AG04449 (cell line): ENCODE data around the gene AIFM3.
"Not testable (repeated sequence)": the region's sequence is repeated elsewhere in the genome, so short reads cannot be mapped to it uniquely, and the experiment has no call there.

Experiments used
- CTCF ChIA-PET: fragments of 350-600 bp; formaldehyde crosslinking; extraction: SDS; loops from one replicate; lab custom pipeline; 2021; ENCODE audit warnings: antibody characterized with exemption; lab: Yijun Ruan, JAX
- POLR2A ChIA-PET: fragments of 400-600, 350-600 bp; formaldehyde crosslinking; extraction: SDS; loops from one replicate; lab custom pipeline; 2020; ENCODE audit warnings: antibody characterized with exemption, inconsistent platforms; lab: Yijun Ruan, JAX
- DNase-seq: peaks from one replicate; pipeline ENCODE4 v3.0.0-alpha.2; 2010; ENCODE audit warnings: low read depth, low spot score
- H3K4me3 ChIP-seq: 2 replicates; pipeline ENCODE4 v1.5.1; 2011; ENCODE audit warnings: low read depth, mild to moderate bottlenecking, control low read depth, low read length
- TF ChIP-seq, protein P1 (sequence below): IDR thresholded peaks from one replicate; pipeline ENCODE4 v1.5.1; 2011; ENCODE audit warnings: mild to moderate bottlenecking, moderate library complexity, low read length, control low read depth, inconsistent platforms; ENCODE audit not compliant: insufficient read depth; ENCODE audit errors: missing control alignments

The AIFM3 gene

DNA sequence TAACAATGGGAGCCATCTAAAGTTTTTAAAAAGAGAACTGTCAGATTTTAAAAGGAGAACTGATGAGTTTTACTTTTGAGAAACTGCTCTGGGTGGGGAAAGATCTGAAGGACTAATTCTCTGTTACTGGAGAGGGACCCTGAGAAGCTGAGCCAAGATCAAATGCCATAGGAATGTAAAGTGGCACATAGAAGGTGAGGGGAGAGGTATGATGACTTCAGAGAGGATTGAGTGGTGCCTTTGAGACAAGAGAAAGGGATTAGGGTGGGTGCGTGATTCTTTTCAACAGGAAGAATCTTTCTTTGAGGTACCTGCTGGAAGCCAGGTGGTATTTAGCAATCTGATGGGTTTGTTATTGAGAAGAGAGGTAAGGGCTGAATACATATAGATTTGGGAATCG lies 40.8 kb upstream of the AIFM3 start:
- CTCF ChIA-PET = interaction anchor here (0.9 to 1.8 kb wide), 4 partner anchors 9 to 176 kb away, joined by 3 to 13 read pairs (median 4); partner anchors contain the start of gene CRKL
- DNase-seq = no peak
- H3K4me3 ChIP-seq = no peak overlapping the region
- TF ChIP-seq, protein P1, sequence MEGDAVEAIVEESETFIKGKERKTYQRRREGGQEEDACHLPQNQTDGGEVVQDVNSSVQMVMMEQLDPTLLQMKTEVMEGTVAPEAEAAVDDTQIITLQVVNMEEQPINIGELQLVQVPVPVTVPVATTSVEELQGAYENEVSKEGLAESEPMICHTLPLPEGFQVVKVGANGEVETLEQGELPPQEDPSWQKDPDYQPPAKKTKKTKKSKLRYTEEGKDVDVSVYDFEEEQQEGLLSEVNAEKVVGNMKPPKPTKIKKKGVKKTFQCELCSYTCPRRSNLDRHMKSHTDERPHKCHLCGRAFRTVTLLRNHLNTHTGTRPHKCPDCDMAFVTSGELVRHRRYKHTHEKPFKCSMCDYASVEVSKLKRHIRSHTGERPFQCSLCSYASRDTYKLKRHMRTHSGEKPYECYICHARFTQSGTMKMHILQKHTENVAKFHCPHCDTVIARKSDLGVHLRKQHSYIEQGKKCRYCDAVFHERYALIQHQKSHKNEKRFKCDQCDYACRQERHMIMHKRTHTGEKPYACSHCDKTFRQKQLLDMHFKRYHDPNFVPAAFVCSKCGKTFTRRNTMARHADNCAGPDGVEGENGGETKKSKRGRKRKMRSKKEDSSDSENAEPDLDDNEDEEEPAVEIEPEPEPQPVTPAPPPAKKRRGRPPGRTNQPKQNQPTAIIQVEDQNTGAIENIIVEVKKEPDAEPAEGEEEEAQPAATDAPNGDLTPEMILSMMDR = no peak
- POLR2A ChIA-PET = no interaction called here

DNA sequence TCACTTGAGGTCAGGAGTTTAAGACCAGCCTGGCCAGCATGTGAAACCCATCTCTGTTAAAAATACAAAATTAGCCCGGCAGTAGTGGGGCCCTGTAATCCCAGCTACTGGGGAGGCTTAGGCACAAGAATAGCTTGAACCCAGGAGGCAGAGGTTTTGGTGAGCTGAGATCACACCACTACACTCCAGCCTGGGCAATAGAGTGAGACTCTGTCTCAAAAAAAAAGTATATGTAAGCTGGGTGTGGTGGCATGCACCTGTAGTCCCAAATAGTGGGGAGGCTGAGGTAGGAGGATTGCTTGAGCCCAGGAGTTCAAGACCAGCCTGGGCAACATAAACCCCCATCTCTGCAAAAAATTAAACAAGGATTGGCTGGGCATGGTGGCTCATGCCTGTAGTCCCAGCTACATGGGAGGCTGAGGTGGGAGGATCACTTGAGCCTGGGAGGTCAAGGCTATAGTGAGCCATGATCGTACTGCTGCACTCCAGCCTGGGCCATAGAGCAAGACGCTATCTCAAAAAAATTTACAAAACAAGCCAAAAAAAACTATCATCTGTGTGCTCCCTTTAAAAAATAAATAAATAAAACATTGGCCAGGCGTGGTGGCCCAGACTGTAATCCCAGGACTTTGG lies 39.0 kb upstream of the AIFM3 start:
- POLR2A ChIA-PET = interaction anchor here (0.6 kb wide), 1 partner anchor 318 kb away, joined by 4 read pairs; no protein-coding TSS in a partner anchor

DNA sequence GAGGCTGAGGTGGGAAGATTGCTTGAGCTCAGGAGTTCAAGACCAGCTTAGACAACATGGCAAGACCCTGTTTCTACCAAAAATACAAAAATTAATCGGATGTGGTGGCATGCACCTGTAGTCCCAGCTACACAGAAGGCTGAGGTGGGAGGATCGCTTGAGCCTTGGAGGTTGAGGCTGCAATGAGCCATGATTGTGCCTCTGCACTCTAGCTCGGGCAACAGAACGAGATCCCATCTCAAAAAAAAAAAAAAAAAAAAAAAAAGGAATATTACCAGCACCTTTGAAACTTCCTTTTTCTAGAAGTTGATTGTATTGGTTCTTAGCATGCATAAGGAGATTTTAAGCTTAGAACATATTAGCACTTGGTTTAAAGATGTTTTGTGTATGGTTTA lies 38.5 kb upstream of the AIFM3 start:
- ChIA-PET POLR2A (interaction anchor here (0.6 kb wide), 1 partner anchor 318 kb away, joined by 4 read pairs; no protein-coding TSS in a partner anchor), CTCF (interaction anchor here (1.0 to 1.5 kb wide), 4 partner anchors 8 to 44 kb away, joined by 3 to 9 read pairs (median 4); partner anchors contain the start of gene CRKL)
- TF ChIP-seq, protein P1 = no peak
- DNase-seq = no peak
- H3K4me3 ChIP-seq = no peak overlapping the region

More for the DNA sequence above, 39.0 kb upstream of the AIFM3 start:
- no peak for DNase-seq
- no peak overlapping the region for H3K4me3 ChIP-seq
- CTCF ChIA-PET = interaction anchor here (1.0 to 1.5 kb wide), 4 partner anchors 8 to 45 kb away, joined by 3 to 9 read pairs (median 4); partner anchors contain the start of gene CRKL
- TF ChIP-seq, protein P1 = no peak

DNA sequence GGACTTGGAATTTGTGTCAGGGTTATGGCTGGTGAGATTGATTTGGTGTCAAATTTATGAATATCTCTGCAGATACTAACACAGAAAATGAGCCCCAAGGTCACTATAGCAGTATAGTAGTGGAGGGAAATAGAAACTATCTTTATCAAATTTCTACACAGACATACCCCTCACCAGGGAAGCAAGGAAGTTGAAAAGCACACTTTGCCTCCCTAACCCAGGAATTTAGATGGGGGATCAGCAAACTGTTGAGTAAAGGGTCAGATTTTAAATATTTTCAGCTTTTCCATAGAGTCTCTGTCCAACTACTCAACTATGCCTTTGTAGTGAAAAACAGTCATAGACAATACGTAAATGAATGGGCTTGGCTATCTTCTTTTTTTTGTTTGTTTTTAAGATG lies 37.1 kb upstream of the AIFM3 start:
- CTCF ChIA-PET = interaction anchor here (1.5 to 1.9 kb wide), 2 partner anchors 8 to 10 kb away, joined by 4 to 8 read pairs; no protein-coding TSS in a partner anchor

DNA sequence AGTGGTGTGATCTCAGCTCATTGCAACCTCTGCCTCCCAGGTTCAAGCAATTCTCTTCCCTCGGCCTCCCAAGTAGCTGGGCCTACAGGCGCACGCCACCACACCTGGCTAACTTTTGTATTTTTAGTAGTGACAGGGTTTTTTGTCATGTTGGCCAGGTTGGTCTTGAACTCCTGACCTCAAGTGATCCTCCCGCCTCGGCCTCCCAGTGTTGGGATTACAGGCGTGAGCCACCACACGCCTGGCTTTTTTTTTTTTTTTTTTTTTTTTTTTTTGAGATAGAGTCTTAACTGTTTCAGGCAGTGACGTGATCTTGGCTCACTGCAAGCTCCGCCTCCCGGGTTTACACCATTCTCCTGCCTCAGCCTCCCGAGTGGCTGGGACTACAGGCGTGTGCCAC lies 36.6 kb upstream of the AIFM3 start:
- CTCF ChIA-PET = interaction anchor here (1.5 to 1.9 kb wide), 3 partner anchors 9 to 45 kb away, joined by 4 to 8 read pairs (median 6); no protein-coding TSS in a partner anchor
- POLR2A ChIA-PET, DNase-seq, H3K4me3 ChIP-seq: not testable (repeated sequence)

More for the DNA sequence above, 37.1 kb upstream of the AIFM3 start:
- no peak overlapping the region for H3K4me3 ChIP-seq
- POLR2A ChIA-PET = no interaction called here
- no peak for DNase-seq
- TF ChIP-seq, protein P1 = no peak

DNA sequence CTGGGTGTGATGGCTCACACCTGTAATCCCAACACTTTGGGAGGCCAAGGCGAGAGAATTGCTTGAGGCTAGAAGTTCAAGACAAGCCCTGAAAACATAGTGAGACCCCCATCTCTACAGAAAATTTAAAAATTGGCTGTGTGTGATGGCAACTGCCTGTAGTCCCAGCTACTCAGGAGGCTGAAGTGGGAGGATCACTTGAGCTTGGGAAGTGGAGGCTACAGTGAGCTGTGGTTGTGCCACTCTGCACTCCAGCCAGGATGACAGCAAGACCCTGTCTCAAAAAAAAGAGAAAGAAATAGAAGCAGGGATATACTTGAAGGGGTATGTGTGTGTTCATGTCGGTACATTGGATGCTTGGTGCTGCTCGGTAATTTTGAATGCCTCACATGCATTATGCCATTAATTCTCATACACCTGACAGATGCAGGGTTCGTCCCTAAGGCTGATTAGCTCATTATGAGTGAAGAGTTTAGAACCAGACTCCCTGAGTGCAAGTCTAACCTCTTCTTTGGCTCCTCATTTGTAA lies 35.9 kb upstream of the AIFM3 start:
- TF ChIP-seq, protein P1 = no peak
- DNase-seq = no peak
- POLR2A ChIA-PET = no interaction called here
- no peak overlapping the region for H3K4me3 ChIP-seq
- CTCF ChIA-PET = interaction anchor here (1.0 to 1.9 kb wide), 5 partner anchors 9 to 45 kb away, joined by 3 to 8 read pairs (median 5); partner anchors contain the start of gene CRKL
